HCT116 (cell line): ENCODE results near the gene OPCML. TPM values are rescaled to one million over a fixed set of nuclear protein-coding genes. Genes with fewer than 3 reads are reported as not detected.

ENCODE experiments used
- ATAC-seq: fragments of 200-7000 bp; cut with Tn5 transposase; 2 replicates; pipeline ENCODE4 v1.9.1; 2020; ENCODE audit warnings: mild to moderate bottlenecking, moderate library complexity
- BruUV-seq: library from RNA; stranded (reverse); fragments of 400-500 nt; replicated peaks from 2 replicates; lab custom pipeline; 2021; lab: Mats Ljungman, UMichigan
- CTCF ChIA-PET: fragments of 300-600 bp; sonication (Branson Sonifier 250); formaldehyde crosslinking; loops from one replicate; lab custom pipeline; 2021; ENCODE audit warnings: antibody characterized with exemption; lab: Charles Lee
- POLR2A ChIA-PET: fragments of 300-600, 350-600 bp; sonication (Branson Sonifier 250); formaldehyde crosslinking; loops from one replicate; lab custom pipeline; 2021; ENCODE audit warnings: antibody characterized with exemption; lab: Charles Lee
- RAD21 ChIA-PET, 2 experiments: fragments of 300-600 bp; sonication (Branson Sonifier 250); formaldehyde crosslinking; loops; one replicate each; lab custom pipeline; 2023; ENCODE audit warnings: low total read pairs in 2 of 2; ENCODE audit not compliant: uncharacterized antibody in 2 of 2, unreplicated experiment in 2 of 2, low non-redundant PET in 1 of 2; lab: Charles Lee
- DNase-seq: peaks from one replicate; pipeline ENCODE4 v3.0.0-alpha.2; 2010; ENCODE audit warnings: low read depth, low spot score
- H2AFZ ChIP-seq: fragments of 200-600 bp; shearing (Covaris generic), sonication (generic); 2 replicates; pipeline ENCODE4 v1.6.1; 2017; ENCODE audit warnings: low read depth, mixed run types, mixed read lengths, antibody characterized with exemption, low read length; ENCODE audit not compliant: poor library complexity, severe bottlenecking
- H3K27ac ChIP-seq: 2 replicates; pipeline ENCODE4 v1.5.1; 2012; ENCODE audit warnings: low read depth, low read length
- H3K27me3 ChIP-seq: fragments of 200-600 bp; sonication (generic); 2 replicates; pipeline ENCODE4 v1.6.1; 2016; ENCODE audit warnings: mixed run types, low read length, mixed read lengths; ENCODE audit not compliant: insufficient read depth
- H3K36me3 ChIP-seq, 2 experiments: fragments of 200-500 bp in 1 of 2; fragments of 200-600 bp in 1 of 2; sonication (Bioruptor generic) in 1 of 2; sonication (generic) in 1 of 2; 2 replicates each; pipeline versions ENCODE4 v1.5.1 to v1.6.1; 2014 to 2016; ENCODE audit warnings: low read length in 2 of 2, inconsistent platforms in 1 of 2, mixed read lengths in 1 of 2, mixed run types in 1 of 2; ENCODE audit not compliant: insufficient read depth in 2 of 2, control insufficient read depth in 1 of 2
- H3K4me1 ChIP-seq, 2 experiments: fragments of 200-600 bp in 1 of 2; sonication (generic) in 1 of 2; 2 replicates each; pipeline versions ENCODE4 v1.5.1 to v1.6.1; 2012 to 2017; ENCODE audit warnings: low read length in 2 of 2, inconsistent platforms in 1 of 2, mild to moderate bottlenecking in 1 of 2, mixed read lengths in 1 of 2, mixed run types in 1 of 2, moderate library complexity in 1 of 2; ENCODE audit not compliant: insufficient read depth in 2 of 2, control insufficient read depth in 1 of 2
- H3K4me2 ChIP-seq: fragments of 200-600 bp; sonication (generic); 2 replicates; pipeline ENCODE4 v1.6.1; 2017; ENCODE audit warnings: mixed run types, low read length, mixed read lengths
- H3K4me3 ChIP-seq, 2 experiments: fragments of 200-600 bp in 1 of 2; sonication (generic) in 1 of 2; replicated peaks in 1 of 2; 2 replicates each; pipeline ENCODE4 v1.5.1; 2011 to 2016; ENCODE audit warnings: low read length in 2 of 2, control low read depth in 1 of 2, low read depth in 1 of 2, mild to moderate bottlenecking in 1 of 2, mixed read lengths in 1 of 2, mixed run types in 1 of 2
- H3K79me2 ChIP-seq: fragments of 200-600 bp; sonication (generic); 2 replicates; pipeline ENCODE4 v1.6.1; 2017; ENCODE audit warnings: mild to moderate bottlenecking, mixed run types, low read length, moderate library complexity, mixed read lengths; ENCODE audit not compliant: insufficient read depth
- H3K9ac ChIP-seq: fragments of 200-600 bp; sonication (generic); 2 replicates; pipeline ENCODE4 v1.6.1; 2016; ENCODE audit warnings: low read length, mixed read lengths
- H3K9me2 ChIP-seq: fragments of 200-600 bp; sonication (generic), shearing (Covaris generic); 2 replicates; pipeline ENCODE4 v1.6.1; 2017; ENCODE audit warnings: mixed run types, mild to moderate bottlenecking, moderate library complexity; ENCODE audit not compliant: insufficient read depth
- H3K9me3 ChIP-seq, 2 experiments: fragments of 200-500 bp in 1 of 2; fragments of 200-600 bp in 1 of 2; sonication (Bioruptor generic) in 1 of 2; sonication (generic) in 1 of 2; 2 replicates each; pipeline ENCODE4 v1.6.1; 2014 to 2017; ENCODE audit warnings: low read length in 2 of 2, mixed read lengths in 2 of 2, inconsistent platforms in 1 of 2, low read depth in 1 of 2, mild to moderate bottlenecking in 1 of 2, mixed run types in 1 of 2, moderate library complexity in 1 of 2; ENCODE audit not compliant: control insufficient read depth in 1 of 2, insufficient read depth in 1 of 2
- H4K20me1 ChIP-seq: fragments of 200-600 bp; sonication (generic), shearing (Covaris generic); 2 replicates; pipeline ENCODE4 v1.6.1; 2017; ENCODE audit warnings: mixed run types, mild to moderate bottlenecking, moderate library complexity; ENCODE audit not compliant: insufficient read depth
- CBX3 ChIP-seq: IDR thresholded peaks from 2 replicates; pipeline ENCODE4 v1.6.1; 2012; ENCODE audit warnings: low read depth
- EGR1 ChIP-seq: IDR thresholded peaks from 2 replicates; pipeline ENCODE4 v1.6.1; 2012; ENCODE audit warnings: low read depth
- EZH2 ChIP-seq: fragments of 200-600 bp; sonication (generic); IDR thresholded peaks from 2 replicates; pipeline ENCODE4 v1.6.1; 2017; ENCODE audit warnings: antibody characterized with exemption, mixed run types
- FOSL1 ChIP-seq: IDR thresholded peaks from 2 replicates; pipeline ENCODE4 v1.6.1; 2012; ENCODE audit warnings: low read depth
- MAX ChIP-seq: IDR thresholded peaks from 2 replicates; pipeline ENCODE4 v1.6.1; 2012
- POLR2AphosphoS5 ChIP-seq: IDR thresholded peaks from 2 replicates; pipeline ENCODE4 v1.6.1; 2011; ENCODE audit warnings: mild to moderate bottlenecking, low read depth, low read length, moderate library complexity
- RAD21 ChIP-seq: IDR thresholded peaks from 2 replicates; pipeline ENCODE4 v1.6.1; 2012; ENCODE audit warnings: low read depth, mild to moderate bottlenecking
- SIN3A ChIP-seq: IDR thresholded peaks from 2 replicates; pipeline ENCODE4 v1.6.1; 2012; ENCODE audit warnings: low read depth
- SP1 ChIP-seq: IDR thresholded peaks from 2 replicates; pipeline ENCODE4 v1.6.1; 2012; ENCODE audit warnings: low read depth
- SRF ChIP-seq: IDR thresholded peaks from 2 replicates; pipeline ENCODE4 v1.6.1; 2012; ENCODE audit warnings: low read depth
- intact Hi-C: fragments of 100-400 bp; cut with micrococcal nuclease; formaldehyde crosslinking; loops from 2 replicates; pipeline ENCODE4 v1.10.0; 2022
- total RNA-seq: library from RNA; stranded (reverse); gene quantifications from one replicate; pipeline ENCODE4 v1.2.1, GENCODE V29; 2021; ENCODE audit not compliant: unreplicated experiment
- TF ChIP-seq, protein P1 (sequence below), 3 experiments: fragments of 200-600 bp in 1 of 3; sonication (generic) in 1 of 3; IDR thresholded peaks in 2 of 3; conservative IDR thresholded peaks in 1 of 3; 2 replicates each; pipeline ENCODE4 v1.5.1; 2012 to 2017; ENCODE audit warnings: low read depth in 2 of 3, low read length in 2 of 3, antibody characterized with exemption in 1 of 3, borderline replicate concordance in 1 of 3, control low read depth in 1 of 3, mild to moderate bottlenecking in 1 of 3, mixed read lengths in 1 of 3, mixed run types in 1 of 3, moderate library complexity in 1 of 3; ENCODE audit not compliant: insufficient read depth in 1 of 3
- TF ChIP-seq, protein P2 (sequence below): IDR thresholded peaks from 2 replicates; pipeline ENCODE4 v1.6.1; 2012

The OPCML gene
- total RNA-seq, 1 experiment from 2014 or later = not detected

DNA sequence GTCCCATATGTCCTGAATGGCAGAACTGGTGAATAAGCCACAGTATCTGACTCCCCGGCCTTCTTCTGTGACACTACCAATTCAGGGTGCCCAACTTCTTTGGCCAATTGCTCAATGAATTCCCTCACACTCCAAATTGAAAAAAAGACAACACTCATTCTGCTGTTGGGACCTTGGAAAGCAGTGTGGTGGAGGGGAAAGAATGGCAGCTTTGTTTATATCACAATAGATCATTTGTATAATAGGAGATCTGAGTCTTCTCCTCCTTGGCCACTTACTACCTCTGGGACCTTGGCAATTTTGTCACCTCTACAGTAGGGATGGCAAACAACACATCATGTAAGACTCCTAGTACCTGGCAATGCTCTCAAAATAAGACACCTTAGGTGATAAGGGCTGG, 64.6 kb downstream of the OPCML start:
- RAD21 ChIA-PET = no interaction called here
- DNase-seq (no peak), ATAC-seq (no peak)
- Histone ChIP-seq H3K4me1 (no peaks in the 10 kb centered on the region), H3K36me3 (no peaks in the 10 kb centered on the region), H3K4me3 (no peak overlapping the region), H3K9me2 (no peaks in the 10 kb centered on the region), H3K27ac (no peak overlapping the region), H2AFZ (no peak overlapping the region), H3K9ac (no peak overlapping the region), H3K4me2 (no peak overlapping the region), H4K20me1 (no peaks in the 10 kb centered on the region), H3K27me3 (no peaks in the 10 kb centered on the region), H3K79me2 (no peaks in the 10 kb centered on the region), H3K9me3 (peaks cover 4% of the 10 kb centered on the region in 2 experiments; a peak in 2 of 4 replicates)
- intact Hi-C loops = no loop called here
- BruUV-seq = no TSS peak
- TF ChIP-seq SIN3A (no peak), SP1 (no peak), FOSL1 (no peak), CBX3 (no peak), POLR2AphosphoS5 (no peak), MAX (no peak), EGR1 (no peak), SRF (no peak), RAD21 (no peak), EZH2 (no peak)
- TF ChIP-seq, protein P1, sequence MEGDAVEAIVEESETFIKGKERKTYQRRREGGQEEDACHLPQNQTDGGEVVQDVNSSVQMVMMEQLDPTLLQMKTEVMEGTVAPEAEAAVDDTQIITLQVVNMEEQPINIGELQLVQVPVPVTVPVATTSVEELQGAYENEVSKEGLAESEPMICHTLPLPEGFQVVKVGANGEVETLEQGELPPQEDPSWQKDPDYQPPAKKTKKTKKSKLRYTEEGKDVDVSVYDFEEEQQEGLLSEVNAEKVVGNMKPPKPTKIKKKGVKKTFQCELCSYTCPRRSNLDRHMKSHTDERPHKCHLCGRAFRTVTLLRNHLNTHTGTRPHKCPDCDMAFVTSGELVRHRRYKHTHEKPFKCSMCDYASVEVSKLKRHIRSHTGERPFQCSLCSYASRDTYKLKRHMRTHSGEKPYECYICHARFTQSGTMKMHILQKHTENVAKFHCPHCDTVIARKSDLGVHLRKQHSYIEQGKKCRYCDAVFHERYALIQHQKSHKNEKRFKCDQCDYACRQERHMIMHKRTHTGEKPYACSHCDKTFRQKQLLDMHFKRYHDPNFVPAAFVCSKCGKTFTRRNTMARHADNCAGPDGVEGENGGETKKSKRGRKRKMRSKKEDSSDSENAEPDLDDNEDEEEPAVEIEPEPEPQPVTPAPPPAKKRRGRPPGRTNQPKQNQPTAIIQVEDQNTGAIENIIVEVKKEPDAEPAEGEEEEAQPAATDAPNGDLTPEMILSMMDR (IDR thresholded peaks at IDR 0.05 in 2 of 3, conservative IDR thresholded peaks at IDR 0.05 in 1 of 3; ENCODE audit: borderline replicate concordance in 1 of 3, insufficient read depth in 1 of 3, low read depth in 2 of 3, low read length in 2 of 3) = no peak
- TF ChIP-seq, protein P2, sequence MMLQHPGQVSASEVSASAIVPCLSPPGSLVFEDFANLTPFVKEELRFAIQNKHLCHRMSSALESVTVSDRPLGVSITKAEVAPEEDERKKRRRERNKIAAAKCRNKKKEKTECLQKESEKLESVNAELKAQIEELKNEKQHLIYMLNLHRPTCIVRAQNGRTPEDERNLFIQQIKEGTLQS = no peak
- POLR2A ChIA-PET = no interaction called here
- CTCF ChIA-PET = no interaction called here
